ENCODE data around the gene ZHX3. TPM values are rescaled to one million over a fixed set of nuclear protein-coding genes. Genes with fewer than 3 reads are reported as not detected.

Gene ZHX3
- total RNA-seq, 4 donors from 2014 or later: 89.3 to 173 (median 156) TPM

DNA sequence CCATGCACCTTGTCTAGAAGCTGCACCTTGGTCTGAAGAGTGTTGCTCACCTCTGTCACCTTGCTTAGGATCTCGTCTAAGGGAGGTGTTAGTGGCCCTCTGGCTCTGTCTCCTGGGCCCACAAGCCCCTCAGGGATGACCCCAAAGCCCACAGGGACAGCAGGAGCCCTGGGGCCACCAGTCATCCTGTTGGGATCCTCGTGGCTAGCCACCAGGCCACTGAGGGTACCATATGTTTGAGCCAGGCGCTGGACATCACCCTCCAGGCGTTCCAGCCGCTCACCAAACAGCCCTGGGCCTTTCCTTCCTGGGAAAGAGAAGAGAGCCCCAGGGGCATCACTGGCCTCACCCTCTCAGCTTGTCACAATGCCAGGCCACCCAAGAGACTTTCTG lies 45.2 kb upstream of the ZHX3 start:
- 89% methylated on average over 5 of the region's 5 CpGs for WGBS
- peaks cover 0 to 17% (median 11%) of the 10 kb centered on the region in 4 donors for H3K36me3 ChIP-seq
- TF ChIP-seq POLR2AphosphoS5 (IDR thresholded peaks at IDR 0.05) (no peak), EP300 (IDR thresholded peaks at IDR 0.05) (no peak), CTCF (IDR thresholded peaks at IDR 0.05) (no peak)
- H3K27ac ChIP-seq (replicated peaks in 1 of 4): no peak overlapping the region
- intact Hi-C loops (cut with DNase I): no loop called here
- H3K4me1 ChIP-seq: peaks cover 13 to 20% (median 19%) of the 10 kb centered on the region in 4 donors
- no peak for DNase-seq (ENCODE audit: extremely low spot score)
- peaks cover 0 to 46% (median 15%) of the 10 kb centered on the region in 4 donors for H3K27me3 ChIP-seq
- no peak overlapping the region for H3K4me3 ChIP-seq
- H3K9me3 ChIP-seq: no peaks in the 10 kb centered on the region

DNA sequence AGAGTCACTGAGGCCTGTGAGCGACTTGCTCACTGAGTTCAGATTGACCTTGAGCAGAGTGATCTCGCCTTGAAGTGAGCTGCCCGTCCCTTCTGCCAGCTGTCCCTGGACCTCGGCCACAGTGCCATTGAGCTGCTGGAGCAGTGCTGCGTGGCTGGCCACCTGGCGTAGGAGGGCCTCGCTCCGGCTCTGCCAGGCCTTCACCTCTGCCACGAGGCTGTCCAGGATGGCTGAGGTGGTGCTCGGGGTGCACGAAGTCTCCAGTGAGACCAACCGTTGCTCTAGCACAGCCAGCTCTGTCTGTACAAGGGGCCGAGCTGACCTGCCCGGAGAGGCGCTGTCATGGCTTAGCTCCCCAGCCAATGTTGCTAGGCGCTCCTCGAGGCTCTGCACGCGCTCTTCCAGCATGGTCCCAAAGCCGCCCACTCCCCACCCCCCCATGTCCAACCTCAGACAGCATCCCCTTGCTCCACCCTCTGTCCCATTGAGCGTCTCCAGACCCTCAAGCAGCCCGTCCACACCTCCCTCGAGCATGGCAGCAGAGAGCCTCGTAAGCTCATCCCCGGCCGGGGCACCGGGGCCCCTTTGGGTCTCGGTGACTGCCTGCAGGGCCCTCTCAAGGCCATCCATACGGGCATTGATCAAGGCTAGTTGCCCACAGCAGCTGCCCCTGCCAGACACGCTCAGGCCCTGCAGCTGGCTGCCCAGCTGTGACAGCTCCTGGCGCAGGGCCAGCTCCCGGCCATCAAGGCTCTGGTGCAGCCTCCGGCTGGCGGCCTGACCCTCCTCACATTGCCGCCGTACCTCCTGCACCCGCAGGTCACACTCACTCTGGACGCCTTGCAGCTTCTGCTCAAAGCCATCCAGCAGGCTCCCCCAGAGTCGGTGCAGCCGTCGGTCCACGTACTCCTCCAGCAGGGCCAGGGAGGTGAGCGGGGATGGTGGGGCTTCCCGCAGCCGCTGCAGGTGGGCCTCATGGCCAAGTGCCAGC lies 44.5 kb upstream of the ZHX3 start:
- Histone ChIP-seq H3K4me1 (peaks cover 12 to 18% (median 17%) of the 10 kb centered on the region in 4 donors), H3K27me3 (peaks cover 0 to 39% (median 13%) of the 10 kb centered on the region in 4 donors), H3K4me3 (no peak overlapping the region), H3K9me3 (no peaks in the 10 kb centered on the region), H3K36me3 (peaks cover 0 to 23% (median 18%) of the 10 kb centered on the region in 4 donors), H3K27ac (replicated peaks in 1 of 4) (no peak overlapping the region)
- TF ChIP-seq POLR2AphosphoS5 (IDR thresholded peaks at IDR 0.05): no peak
- no peak for TF ChIP-seq CTCF (IDR thresholded peaks at IDR 0.05)
- TF ChIP-seq EP300 (IDR thresholded peaks at IDR 0.05): no peak
- no peak for TF ChIP-seq POLR2A (IDR thresholded peaks at IDR 0.05; ENCODE audit: low read depth)
- intact Hi-C loops (cut with DNase I): no loop called here
- DNase-seq (ENCODE audit: extremely low spot score): no peak
- 83% methylated on average over 36 of the region's 45 CpGs for WGBS

- Histone ChIP-seq H3K36me3 (peaks cover 3 to 28% (median 26%) of the 10 kb centered on the region in 4 donors), H3K27ac (replicated peaks in 1 of 4) (no peak overlapping the region), H3K4me3 (no peak overlapping the region), H3K9me3 (no peaks in the 10 kb centered on the region), H3K4me1 (peaks cover 5 to 18% (median 10%) of the 10 kb centered on the region in 4 donors), H3K27me3 (peaks cover 0 to 31% (median 11%) of the 10 kb centered on the region in 4 donors)
- DNase-seq (ENCODE audit: extremely low spot score): no peak
- TF ChIP-seq EP300 (IDR thresholded peaks at IDR 0.05) (no peak), POLR2AphosphoS5 (IDR thresholded peaks at IDR 0.05) (no peak), CTCF (IDR thresholded peaks at IDR 0.05) (no peak), POLR2A (IDR thresholded peaks at IDR 0.05; ENCODE audit: low read depth) (no peak)
- intact Hi-C loops (cut with DNase I): no loop called here
- 92% methylated on average over 7 of the region's 22 CpGs for WGBS
These were observed 43.6 kb upstream of the ZHX3 start for GRCh38 chr20:41360831-41361756.

DNA sequence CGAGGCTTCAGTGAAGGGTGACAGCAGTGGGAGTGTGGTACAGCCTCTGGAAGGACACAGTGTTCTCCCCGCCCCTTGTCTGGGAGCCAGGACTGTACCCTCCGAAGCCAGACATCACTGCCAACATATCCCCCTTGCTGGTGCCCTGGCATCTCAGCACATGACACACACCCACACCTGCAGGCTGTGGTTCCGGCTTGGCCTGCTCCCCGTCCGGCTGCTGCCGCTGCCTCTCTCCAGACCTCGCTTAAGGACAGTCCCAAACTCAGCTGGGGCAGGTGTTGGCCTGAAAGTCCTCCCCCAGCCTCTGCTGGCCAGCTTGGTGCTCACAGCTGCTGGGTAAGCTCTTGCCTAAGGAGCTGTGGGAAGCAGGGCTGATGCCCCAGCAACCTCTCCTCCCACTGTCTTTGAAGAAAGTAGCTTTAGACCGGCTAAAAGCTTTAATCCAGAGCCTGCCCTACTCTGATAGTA lies 42.0 kb upstream of the ZHX3 start:
- no peak for DNase-seq (ENCODE audit: extremely low spot score)
- Histone ChIP-seq H3K4me3 (no peak overlapping the region), H3K9me3 (no peaks in the 10 kb centered on the region), H3K27me3 (peaks cover 0 to 16% (median under 1%) of the 10 kb centered on the region in 4 donors), H3K36me3 (peaks cover 3 to 41% (median 35%) of the 10 kb centered on the region in 4 donors), H3K27ac (replicated peaks in 1 of 4) (no peak overlapping the region), H3K4me1 (peaks cover 0 to 13% (median 0%) of the 10 kb centered on the region in 4 donors)
- intact Hi-C loops (cut with DNase I): no loop called here
- TF ChIP-seq POLR2A (IDR thresholded peaks at IDR 0.05; ENCODE audit: low read depth) (no peak), POLR2AphosphoS5 (IDR thresholded peaks at IDR 0.05) (no peak), CTCF (IDR thresholded peaks at IDR 0.05) (no peak), EP300 (IDR thresholded peaks at IDR 0.05) (no peak)
- WGBS: 91% methylated on average over 9 of the region's 9 CpGs

Data from esophagus muscularis mucosa (tissue), 4 donors.